Measurements from ENCODE around the gene TMBIM6.
A peak's percentile ranks its signal among the peaks of the same experiment; 100 is the strongest.

- TF ChIP-seq CTCF (IDR thresholded peaks at IDR 0.05) = peak; percentile 36 to 71
- no peak for TF ChIP-seq EP300 (IDR thresholded peaks at IDR 0.05)
- no peak for TF ChIP-seq POLR2AphosphoS5 (IDR thresholded peaks at IDR 0.05)
Measured at GRCh38 chr12:49763006-49763591, 21.7 kb downstream of the TMBIM6 start.
